HT-29 (cell line): ENCODE results near the gene CARD19. TPM values are rescaled to one million over a fixed set of nuclear protein-coding genes. Genes with fewer than 3 reads are reported as not detected.

Experiments
- DNase-seq: peaks from one replicate; pipeline ENCODE4 v3.0.0-alpha.2; 2015; ENCODE audit warnings: low spot score
- total RNA-seq: library from RNA; depleted of rRNA; stranded (reverse); fragments of >200 nt; shearing (Covaris generic); gene quantifications from 2 replicates; pipeline ENCODE4 v1.2.3, GENCODE V29; 2014; rRNA removed

The CARD19 gene
- 142 and 170 TPM in 2 replicates for total RNA-seq

DNA sequence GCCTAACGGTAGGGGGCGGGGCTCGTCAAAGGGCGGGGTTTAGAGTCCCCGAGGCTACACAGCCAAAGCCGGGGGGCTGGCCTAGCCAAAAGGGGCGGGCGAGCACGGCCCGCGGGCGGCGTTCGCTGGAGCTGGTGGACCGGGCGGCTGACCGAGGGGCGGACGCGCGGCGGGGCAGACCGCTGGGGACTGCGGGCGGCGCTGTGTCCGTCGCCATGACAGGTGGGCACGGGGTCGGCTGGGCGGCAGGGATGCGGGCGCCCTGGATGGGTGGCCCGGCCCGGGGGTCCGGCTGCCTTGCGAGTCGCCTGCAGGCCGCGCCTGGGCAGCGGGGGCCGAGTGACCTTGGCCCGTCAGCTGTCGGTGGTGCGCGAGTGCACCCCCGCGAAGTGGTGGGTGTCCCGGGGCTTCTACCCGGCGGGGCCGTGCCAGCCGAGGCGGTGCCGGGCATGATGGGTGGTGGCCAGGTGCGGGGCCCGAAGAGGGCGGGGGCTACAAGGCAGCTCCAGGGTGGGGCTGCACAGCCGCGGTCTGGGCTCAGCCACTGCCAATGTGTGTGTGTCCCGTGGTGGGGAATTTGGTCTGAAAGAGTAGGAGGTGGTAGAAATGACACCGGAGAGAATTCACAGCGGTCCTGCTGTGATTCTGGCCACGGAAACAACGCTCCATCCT is at the start of gene CARD19:
CARD19 (plus strand) TSS at position 87 of the 672 bp plus-strand sequence; CDS start at position 216, 129 bp downstream.
- DNase-seq: peak; percentile 52

DNA sequence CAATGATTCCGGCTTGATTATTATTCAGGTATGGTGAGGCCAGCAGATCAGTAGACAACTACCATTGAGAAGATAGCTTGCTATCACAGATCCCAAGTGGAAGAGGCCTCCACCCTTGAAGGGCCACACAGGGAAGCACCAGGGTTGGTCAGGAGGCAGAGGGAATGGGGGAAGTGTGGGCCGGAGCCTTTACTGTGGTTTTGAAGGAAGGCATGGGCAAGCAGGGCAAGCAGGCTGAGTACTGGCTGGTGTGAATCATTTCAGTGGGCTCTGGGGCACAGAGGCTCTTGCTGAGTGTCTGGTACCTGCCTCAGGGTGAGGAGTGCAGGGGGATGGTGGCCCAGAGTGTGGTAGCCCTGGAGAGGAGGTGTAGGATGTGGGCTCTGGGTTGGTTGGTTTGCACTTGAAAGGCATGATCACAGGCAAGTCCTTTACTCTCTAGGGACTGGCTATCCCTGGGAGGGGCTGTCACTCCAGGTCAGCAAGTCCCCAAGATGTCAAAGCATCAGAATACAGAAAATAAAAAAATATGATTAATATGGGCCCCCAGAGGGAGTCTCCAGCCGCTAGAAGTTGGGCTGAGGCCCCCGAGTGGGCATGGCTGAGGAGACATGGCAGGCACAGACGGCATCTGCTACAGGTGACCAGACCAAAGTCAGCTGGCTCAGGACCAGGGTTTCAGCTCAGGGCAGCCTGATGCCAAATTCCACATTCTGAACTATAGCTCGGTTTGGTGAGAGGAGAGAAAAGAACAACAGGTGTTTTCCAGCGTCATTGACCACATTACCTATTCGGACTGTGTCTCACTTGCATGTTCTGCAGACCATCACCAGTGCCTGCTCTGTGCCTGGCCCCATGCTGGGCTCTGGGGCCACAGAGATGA is 47.2 kb upstream of the CARD19 start:
- no peak for DNase-seq

- DNase-seq: no peak
Measured at GRCh38 chr9:93049491-93049890, 46.5 kb upstream of the CARD19 start.

DNA sequence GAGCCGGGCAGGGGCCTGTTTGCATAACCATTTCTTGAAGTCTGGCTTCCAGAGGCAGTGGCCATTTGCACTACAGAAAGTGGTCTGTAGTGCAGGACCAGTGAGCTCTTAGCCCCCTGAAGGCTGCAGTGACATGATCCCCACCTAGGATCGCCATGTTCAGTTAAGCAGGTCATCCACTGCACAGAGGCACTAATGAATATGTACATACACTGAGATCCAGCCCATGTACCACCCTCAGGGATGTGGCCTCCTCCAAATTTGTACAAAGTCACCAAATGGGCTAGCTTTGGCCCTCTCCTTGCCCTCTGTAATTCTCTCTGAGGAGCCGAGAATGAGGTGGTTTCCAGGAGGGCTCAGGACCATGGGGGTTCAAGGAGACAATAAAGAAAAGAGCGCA is 45.8 kb upstream of the CARD19 start:
- DNase-seq: no peak

DNA sequence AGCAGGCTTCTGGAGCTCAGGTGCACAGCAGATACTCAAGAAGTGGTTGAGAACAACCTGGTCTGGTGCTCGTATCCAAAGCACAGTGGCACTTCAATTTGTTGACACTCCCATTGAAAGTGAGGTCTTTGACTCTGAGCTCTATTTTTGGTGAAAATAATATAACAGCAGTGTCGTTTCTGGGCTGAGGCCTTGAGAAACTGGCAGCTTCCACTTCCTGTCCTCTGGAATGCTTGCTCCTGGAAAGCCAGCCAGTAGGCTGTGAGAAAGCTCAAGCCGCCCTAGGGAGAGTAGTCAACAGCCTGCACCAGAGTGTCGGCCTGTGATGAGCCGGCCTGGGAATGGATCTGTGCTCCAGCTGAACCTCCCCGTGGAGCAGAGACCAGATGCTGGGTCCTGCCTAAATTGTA is 44.3 kb upstream of the CARD19 start:
- DNase-seq: no peak

DNA sequence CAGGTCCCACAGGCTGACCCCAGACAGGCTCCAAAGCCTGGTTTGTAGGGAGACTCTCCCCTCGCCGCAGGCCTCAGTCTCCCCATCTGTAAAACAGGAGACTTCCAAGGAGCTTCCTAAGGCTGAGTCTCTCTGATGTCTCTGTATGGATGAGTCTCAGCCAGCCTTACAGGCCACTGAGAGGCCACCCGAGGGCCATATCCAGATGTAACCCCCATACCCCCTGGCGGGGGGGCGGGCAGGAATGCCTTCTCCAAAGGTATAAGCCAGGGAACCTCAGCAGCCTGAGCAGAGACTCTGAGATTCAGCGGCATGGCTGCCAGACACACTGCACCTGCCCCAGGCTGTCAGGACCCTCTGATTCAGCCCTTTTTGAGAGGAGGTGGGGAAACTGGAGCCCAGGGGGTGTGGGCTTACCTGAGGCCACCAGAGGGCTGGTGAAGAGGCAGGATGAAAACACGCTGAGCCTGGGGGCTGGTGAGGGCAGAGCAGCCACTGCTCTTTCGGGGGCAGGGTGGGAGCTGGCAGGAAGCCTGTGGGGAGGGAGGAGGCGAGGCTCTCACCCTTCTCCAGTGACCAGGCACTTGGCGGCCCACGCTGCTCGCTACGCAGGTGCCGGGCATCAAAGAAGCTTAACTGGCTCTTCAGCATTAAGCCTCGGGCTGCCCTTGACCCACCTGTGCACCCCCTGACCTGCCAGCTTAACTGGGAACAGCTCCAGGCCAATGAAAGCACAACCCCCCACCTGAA is 43.1 kb upstream of the CARD19 start:
- DNase-seq: no peak

DNA sequence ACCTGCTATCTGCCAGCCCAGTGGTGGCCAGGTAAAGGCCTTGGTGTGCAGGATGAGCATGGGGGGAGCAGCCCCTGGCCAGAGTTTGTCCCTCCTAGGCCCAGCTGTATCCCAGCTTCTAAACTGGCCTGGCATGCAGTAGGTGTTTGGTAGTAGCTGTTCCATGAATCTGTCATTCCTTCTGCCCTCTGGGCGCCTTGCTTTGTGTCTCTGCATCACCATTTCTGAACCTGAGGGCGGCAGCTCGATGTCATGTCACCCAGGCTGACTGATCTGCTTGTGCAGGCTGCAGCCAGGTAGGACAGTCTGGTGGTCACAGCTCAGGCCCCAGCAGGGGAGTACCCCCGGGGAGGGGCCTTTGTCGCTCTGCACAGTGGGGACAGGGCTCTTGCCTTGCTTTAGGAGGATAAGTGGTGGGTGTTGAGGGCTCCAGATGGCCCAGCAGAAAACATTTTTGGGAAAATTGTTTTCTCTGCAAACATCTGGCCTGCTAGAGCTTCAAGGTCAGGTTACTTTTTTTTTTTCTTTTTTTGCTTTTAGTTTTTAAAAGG is 42.2 kb upstream of the CARD19 start:
- no peak for DNase-seq

DNA sequence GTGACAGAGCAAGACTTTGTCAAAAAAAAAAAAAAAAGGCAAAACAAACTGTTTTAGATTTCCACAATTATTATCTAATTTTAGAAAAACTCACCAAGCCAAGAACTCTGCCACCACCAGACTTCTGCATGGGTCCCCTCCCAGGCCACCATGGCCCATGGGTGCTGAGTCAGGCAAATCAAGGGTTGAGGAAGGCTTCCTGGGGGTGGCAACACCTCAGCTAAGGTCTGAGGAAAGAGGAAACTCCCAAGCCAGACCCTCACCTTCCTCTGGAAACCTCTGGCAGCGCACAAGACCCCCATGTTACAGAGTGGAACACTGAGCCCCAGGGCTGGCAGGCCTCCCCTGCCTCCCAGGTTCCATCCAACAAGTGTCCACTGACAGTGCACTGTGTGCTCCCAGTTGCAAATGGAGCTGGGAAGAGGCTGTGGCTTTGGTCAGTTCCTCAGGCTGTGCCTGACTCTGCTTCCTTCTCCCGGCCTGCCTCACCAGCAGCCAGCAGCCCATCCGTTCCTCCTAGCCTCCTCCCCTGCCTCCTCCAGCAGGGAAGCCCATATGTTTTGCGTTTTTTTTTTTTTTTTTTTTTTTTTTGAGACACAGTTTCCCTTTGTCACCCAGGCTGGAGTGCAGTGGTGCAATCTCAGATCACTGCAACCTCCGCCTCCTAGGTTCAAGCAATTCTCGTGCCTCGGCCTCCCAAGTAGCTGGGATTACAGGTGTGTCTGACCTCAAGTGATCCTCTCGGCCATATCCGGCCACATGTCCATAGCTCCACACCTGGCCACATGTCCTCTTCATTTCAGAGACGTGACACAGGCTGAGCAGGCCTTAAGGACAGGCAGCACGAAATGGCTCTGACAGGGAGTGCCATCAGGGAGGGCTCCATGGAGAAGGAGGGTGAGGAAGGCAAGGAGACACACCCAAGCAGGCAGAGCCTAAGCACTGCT is 41.0 kb upstream of the CARD19 start:
- DNase-seq: no peak

DNA sequence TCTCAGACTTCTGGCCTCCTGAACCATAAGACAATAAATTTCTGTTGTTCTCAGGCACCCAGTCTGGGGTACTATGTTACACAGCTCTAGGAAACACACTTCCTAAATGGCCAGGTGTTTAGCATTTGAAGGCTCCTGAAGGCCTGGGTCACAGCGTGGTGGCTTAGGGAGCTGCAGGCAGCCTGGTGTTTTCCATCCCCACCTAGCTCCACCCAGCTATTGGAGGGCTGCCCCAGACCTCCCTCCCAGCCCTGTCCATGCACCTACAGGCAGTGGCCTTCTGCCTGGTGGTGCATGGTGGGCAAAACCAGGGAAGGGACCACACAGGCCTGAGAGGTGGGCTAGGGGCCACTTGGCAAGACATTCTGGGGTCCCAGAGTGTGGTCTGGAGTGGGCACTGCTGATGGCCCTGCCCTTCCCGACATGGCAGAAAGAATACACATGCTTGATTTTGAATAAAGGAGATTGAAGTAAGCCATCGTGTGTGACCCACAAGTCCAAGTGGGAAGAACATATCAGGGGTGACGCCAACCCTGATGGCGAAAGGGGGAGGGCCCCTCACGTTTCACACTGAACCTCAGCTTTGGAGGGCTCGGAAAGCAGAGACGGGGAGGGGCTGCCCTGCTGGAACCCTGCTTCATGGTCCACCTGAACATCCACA is 38.8 kb upstream of the CARD19 start:
- peak; percentile 19 for DNase-seq

DNA sequence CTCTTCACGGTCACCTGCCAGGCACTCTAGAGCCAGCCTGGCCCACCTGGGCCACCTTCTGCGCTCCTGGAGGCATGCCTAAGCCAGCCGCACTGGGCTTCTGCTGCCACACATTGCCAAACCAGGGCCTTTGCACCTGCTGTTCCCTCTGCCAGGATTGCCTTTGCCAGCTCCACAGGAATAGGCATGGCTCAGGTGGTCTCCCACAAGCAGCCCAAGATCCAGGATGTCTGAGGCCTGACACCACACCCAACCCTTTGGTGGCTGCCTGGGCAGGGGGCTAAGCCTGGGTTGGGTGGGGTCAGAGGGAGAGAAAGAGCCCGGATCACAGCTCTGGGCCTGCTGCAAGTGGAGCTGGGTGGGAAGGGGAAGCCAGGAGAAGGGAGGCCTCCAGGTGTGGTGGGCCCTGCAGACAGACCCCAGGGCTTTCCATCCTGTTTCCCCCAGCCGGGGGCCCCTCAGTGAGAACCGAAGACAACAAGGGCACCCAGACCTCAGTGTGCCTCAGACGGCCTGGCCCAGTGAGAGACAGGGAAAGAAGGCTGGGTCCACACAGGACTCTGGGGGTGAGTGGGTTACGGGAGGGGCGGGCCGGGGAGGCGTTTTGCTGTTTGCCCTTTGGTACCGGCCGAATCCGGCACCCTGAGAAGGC is 38.2 kb upstream of the CARD19 start:
- no peak for DNase-seq

DNA sequence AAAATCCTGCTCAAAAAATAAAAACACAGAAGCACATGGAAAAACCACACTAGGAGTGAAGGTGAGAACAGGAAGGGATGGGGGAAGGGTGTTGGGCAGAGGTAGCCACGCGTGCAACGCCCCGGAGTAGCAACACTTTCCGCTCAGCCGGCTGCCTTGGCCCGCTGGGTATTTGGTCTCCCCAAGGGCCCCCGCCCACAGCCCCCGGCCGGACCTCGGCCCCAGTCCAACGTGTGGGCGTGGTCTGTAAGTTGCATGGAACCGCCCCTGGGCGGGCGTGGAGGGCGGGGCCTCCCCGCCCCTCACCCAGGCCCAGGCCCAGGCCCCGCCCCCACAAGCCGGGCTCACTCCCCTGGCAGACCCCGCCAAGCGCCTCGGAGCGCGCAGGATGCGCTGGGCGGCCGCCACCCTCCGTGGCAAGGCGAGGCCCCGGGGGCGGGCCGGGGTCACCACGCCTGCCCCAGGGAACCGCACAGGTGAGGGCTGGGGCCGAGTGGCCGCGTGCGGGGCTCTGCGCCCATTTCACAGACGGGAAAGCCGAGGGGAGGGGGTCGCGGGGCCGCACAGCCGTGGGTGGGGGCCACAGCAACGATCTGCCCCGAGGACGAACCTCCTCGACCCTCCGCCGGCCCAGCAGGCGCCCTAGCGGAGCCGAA is 37.5 kb upstream of the CARD19 start, which contains the start of gene SUSD3:
SUSD3 (plus strand) TSS at position 347 of the 656 bp plus-strand sequence; CDS start at position 389, 42 bp downstream.
- peak; percentile 51 for DNase-seq

GRCh38 chr9:93059011-93059714 is 36.9 kb upstream of the CARD19 start:
- no peak for DNase-seq

DNA sequence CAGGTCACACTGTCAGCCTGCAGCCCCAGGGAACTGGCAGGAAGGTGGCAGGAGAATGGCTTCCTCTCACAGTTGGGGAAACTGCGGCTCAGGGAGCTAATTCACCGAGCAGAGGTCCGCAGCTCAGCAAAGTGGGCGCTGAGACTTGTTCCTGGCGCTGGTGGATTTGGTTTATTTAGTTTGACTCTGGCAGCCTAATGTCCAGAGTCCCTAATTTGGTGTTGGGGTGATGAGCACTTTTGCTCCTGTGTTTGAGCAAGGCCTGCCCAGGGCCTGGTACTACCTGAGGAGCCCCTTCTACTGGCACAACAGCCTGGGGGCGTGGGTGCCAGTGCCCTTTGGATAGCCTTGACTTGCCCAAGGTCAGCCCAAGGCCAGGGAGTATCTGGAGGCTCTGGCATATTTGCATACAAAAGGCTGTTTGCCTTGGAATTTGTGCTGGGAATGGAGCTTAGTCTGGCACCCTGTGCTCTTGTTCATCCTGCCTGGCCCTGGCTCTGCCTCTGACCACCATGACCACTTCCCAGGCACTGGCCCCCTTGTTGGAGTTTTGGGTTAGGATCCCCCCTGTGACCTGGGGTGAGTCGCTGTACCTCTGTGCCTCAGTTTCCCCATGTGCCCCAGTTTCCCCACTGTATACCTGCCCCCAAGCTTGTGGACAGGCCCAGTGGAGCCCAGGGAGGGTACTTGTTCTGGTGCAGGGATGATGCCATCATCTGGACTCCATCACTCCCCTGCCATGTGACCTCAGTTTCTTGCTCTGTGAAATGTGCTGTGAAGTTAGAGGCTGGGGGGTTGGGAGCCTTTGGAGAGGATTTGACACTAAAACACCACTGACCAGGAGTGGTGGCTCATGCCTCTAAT is 36.1 kb upstream of the CARD19 start:
- no peak for DNase-seq

- DNase-seq: no peak
Measured at GRCh38 chr9:93060746-93061259, 35.2 kb upstream of the CARD19 start.

DNA sequence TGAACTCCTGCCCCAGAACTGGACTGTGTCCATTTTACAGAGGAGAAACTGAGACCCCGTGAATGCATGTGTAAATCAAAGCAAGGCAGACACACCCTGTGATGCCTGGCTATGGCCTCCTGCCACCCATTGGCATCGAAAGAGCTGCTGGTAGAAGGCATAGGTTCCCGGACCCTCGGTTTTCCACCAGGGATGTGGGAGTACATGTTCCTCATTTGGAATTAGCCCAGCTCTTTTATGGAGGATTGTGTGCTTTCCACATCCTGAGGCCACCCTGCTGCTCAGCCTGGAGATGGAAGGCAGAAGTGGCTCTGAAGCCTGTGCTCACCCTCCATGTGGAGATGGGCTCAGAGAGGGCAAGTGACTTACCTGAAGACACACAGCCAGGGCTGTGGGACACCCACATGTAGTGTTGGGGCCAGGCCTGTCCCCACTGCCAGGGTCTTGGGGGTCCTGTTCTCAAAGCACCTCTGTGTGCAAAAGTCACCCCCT is 34.7 kb upstream of the CARD19 start:
- DNase-seq: no peak

DNA sequence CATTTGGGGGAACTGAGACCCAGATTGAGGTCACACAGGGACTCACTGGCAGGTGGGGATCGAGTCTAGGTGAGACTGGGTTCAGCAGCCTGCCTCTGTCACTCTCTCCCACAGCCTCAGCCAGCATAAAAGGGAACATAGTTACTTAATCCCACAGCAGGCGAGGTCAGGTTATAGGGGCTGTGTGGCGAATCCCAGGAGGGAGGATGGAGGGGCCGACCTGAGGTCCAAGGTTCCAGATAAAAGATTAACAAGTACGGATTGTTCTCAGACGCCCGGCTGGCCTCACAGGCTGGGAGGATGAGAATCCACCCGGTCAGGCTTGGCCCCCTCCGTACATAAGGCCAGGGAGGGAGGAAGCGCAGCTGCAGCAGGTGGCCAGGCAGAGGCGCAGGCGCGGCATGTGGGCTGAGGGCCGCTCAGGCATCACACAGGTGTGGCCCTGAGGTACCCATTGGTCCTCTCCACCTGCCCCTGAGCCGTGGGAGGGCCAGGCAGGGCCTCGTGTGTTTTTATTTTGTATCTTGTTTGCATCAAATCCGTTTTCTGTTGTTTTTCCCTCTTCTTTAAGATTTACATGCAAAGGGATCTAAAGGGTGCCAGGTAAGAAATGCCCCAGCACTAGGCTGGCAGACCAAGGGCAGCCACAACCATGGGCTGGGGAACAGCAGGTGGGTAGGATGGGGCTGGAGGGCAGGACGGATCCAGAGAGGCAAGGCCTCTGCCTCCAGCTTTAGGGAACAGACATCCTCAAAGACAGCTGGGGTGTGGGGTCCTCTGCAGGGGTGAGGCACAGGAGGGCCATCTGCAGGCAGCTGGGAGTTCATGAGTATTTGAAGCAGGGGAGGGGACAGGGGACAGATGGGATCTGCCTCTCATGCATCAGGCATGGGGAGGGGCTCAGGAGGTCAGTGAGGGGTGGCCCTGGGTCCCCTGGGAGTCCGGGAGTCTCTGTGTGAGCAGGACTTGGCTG is 33.9 kb upstream of the CARD19 start:
- peak; percentile 17 for DNase-seq
